Cardiac muscle cell (in vitro differentiated cells and primary cell): Measurements from ENCODE around the gene MBIP. TPM values are rescaled to one million over a fixed set of nuclear protein-coding genes. Genes with fewer than 3 reads are reported as not detected.
"Not testable (repeated sequence)": the region's sequence is repeated elsewhere in the genome, so short reads cannot be mapped to it uniquely, and the experiment has no call there.

Source experiments
- DNase-seq, 2 donors: peaks; one replicate each; pipeline versions ENCODE4 v3.0.0 to v3.0.0-alpha.2; 2010 to 2017; ENCODE audit warnings: low read depth in 1 of 2, low spot score in 1 of 2
- H3K27ac ChIP-seq: fragments of 200-600 bp; sonication (generic); 2 replicates; pipeline ENCODE4 v1.5.1; 2016
- H3K27me3 ChIP-seq: fragments of 200-600 bp; sonication (generic); 2 replicates; pipeline ENCODE4 v1.6.0; 2016; ENCODE audit warnings: control low read depth
- H3K36me3 ChIP-seq: fragments of 200-600 bp; sonication (generic); 2 replicates; pipeline ENCODE4 v1.5.1; 2016; ENCODE audit warnings: control low read depth
- H3K4me1 ChIP-seq: fragments of 200-600 bp; sonication (generic); 2 replicates; pipeline ENCODE4 v1.8.1; 2017; ENCODE audit warnings: low read depth, mild to moderate bottlenecking, mixed run types
- H3K4me3 ChIP-seq: fragments of 200-600 bp; sonication (generic); 2 replicates; pipeline ENCODE4 v1.5.1; 2016; ENCODE audit warnings: mild to moderate bottlenecking
- H3K9me3 ChIP-seq: fragments of 200-600 bp; sonication (generic); 2 replicates; pipeline ENCODE4 v1.5.1; 2017; ENCODE audit warnings: low read depth, mild to moderate bottlenecking, control low read depth
- CTCF ChIP-seq: IDR thresholded peaks from 2 replicates; pipeline ENCODE4 v1.5.1; 2012; ENCODE audit warnings: low read depth, mild to moderate bottlenecking, low read length
- polyA plus RNA-seq: library from polyadenylated mRNA; unstranded; fragments of >200 nt; fragmentation: Nextera tagmentation; extraction: Ambion mirVana; gene quantifications from 2 replicates; pipeline ENCODE4 v1.2.1, GENCODE V29; 2016
- total RNA-seq: library from RNA; depleted of rRNA; stranded (reverse); fragments of >200 nt; gene quantifications from 2 replicates; pipeline ENCODE4 v1.2.3, GENCODE V29; 2016

The MBIP gene
- total and polyA plus RNA-seq, 2 experiments from 2014 or later = 12.6 to 30.9 TPM

GRCh38 chr14:36339816-36340215 is 19.4 kb upstream of the MBIP start:
- no peak for DNase-seq
- no peak overlapping the region for H3K27ac ChIP-seq
- peaks cover 3% of the 10 kb centered on the region for H3K27me3 ChIP-seq
- no peak for TF ChIP-seq CTCF
- no peaks in the 10 kb centered on the region for H3K9me3 ChIP-seq
- H3K4me1 ChIP-seq = no peaks in the 10 kb centered on the region
- no peak overlapping the region for H3K4me3 ChIP-seq
- no peaks in the 10 kb centered on the region for H3K36me3 ChIP-seq

DNA sequence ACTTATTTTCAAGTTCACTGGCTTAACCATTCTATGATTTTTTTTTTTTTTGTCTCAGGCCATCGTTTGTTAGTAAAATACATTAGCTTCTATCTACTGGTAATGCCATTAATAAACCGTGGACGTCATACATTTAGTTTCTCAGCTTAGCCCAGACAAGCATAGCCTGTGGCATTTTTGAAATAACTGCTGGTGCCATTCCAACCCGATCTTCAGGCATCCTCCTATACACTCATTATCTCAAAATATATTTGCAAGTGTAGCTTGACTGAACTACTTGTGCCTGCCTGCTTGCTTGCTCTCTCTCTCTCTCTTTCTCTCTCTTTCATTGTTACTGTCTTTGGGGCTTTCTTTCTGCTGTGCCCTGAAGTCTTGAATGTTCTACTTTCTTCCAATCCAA is 12.7 kb upstream of the MBIP start:
- Histone ChIP-seq H3K27me3 (peaks cover 1% of the 10 kb centered on the region), H3K4me1 (no peaks in the 10 kb centered on the region), H3K9me3 (no peaks in the 10 kb centered on the region), H3K4me3 (no peak overlapping the region), H3K27ac (no peak overlapping the region), H3K36me3 (no peaks in the 10 kb centered on the region)
- no peak for DNase-seq
- no peak for TF ChIP-seq CTCF

DNA sequence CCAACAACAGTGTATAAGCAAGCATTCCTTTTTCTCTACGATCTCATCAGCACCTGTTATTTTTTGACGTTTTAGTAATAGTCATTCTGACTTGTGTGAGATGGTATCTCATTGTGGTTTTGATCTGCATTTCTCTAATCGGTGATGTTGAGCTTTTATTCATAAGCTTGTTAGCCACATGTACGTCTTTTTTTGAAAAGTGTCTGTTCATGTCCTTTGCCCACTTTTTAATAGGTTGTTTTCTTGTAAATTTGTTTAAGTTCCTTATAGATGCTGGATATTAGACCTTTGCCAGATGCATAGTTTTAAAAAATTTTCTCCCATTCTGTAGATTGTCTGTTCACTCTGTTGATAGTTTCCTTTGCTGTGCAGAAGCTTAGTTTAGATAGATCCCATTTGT is 7.1 kb upstream of the MBIP start:
- H3K9me3 ChIP-seq, H3K4me1 ChIP-seq, H3K27ac ChIP-seq, H3K36me3 ChIP-seq, H3K4me3 ChIP-seq, DNase-seq: not testable (repeated sequence)
- H3K27me3 ChIP-seq = peaks cover 23% of the 10 kb centered on the region

DNA sequence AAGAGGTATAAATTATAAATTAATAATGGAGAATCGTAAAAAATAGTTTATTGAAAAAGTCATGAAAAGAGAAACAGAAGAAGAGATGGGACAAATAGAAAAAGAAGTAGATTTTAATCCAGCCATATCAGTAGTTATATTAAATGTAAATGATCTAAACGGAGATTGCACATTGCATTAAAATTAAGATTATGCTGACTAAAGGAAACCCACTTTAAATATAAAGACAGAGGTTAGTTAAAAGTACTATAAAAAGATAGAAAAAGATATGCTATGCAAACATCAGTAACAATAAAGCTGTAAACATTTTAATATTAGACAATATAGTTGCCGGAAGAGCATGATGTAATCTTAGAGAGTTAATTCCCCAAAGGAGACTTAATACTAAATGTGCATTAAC is 5.4 kb upstream of the MBIP start:
- Histone ChIP-seq H3K36me3 (no peaks in the 10 kb centered on the region), H3K27ac (no peak overlapping the region), H3K27me3 (peaks cover 23% of the 10 kb centered on the region), H3K9me3 (no peaks in the 10 kb centered on the region), H3K4me1 (no peaks in the 10 kb centered on the region), H3K4me3 (no peak overlapping the region)
- no peak for TF ChIP-seq CTCF
- no peak for DNase-seq

GRCh38 chr14:36324897-36325296 is 4.5 kb upstream of the MBIP start:
- no peak for DNase-seq
- H3K9me3 ChIP-seq = no peaks in the 10 kb centered on the region
- H3K27ac ChIP-seq = no peak overlapping the region
- peaks cover 23% of the 10 kb centered on the region for H3K27me3 ChIP-seq
- no peak for TF ChIP-seq CTCF
- H3K36me3 ChIP-seq = no peaks in the 10 kb centered on the region
- no peak overlapping the region for H3K4me3 ChIP-seq
- no peaks in the 10 kb centered on the region for H3K4me1 ChIP-seq

DNA sequence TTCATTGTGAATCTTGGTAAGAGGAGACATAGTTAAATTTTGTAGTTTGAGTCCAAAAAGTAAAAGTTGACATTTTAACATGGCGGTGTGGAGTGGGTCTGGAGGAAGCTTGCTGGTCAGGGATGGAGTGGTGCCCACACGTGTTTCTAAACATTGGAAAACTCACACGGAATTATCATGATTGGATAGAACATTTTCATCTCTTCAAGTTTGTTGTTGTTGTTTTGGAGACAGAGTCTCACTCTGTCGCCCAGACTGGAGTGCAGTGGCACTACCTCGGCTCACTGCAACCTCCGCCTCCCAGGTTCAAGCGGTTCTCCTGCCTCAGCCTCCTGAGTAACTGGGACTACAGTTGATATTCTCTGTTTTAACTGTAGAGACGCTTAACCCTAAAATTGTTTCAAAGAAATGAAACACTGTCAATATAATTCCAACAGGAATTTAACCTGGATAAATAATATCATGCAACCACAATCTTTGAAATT is 502 bp upstream of the MBIP start:
- Histone ChIP-seq H3K27ac (peak overlapping the region; percentile 90), H3K36me3 (no peaks in the 10 kb centered on the region), H3K9me3 (no peaks in the 10 kb centered on the region), H3K4me1 (peaks cover 8% of the 10 kb centered on the region), H3K4me3 (peak overlapping the region; percentile 55), H3K27me3 (peaks cover 16% of the 10 kb centered on the region)
- no peak for DNase-seq
- no peak for TF ChIP-seq CTCF
